Caco-2 (cell line): Measurements from ENCODE around the gene CCDC178. TPM values are rescaled to one million over a fixed set of nuclear protein-coding genes. Genes with fewer than 3 reads are reported as not detected.

Experiments used
- BruUV-seq: library from RNA; stranded (reverse); fragments of 400-500 nt; replicated peaks from 2 replicates; lab custom pipeline; 2021; lab: Mats Ljungman, UMichigan
- CTCF ChIA-PET: fragments of 300-600 bp; sonication (Branson Sonifier 250); formaldehyde crosslinking; loops from one replicate; lab custom pipeline; 2022; ENCODE audit warnings: antibody characterized with exemption; lab: Charles Lee
- POLR2A ChIA-PET: fragments of 300-600 bp; sonication (Branson Sonifier 250); formaldehyde crosslinking; loops from one replicate; lab custom pipeline; 2022; ENCODE audit warnings: antibody characterized with exemption; lab: Charles Lee
- DNase-seq, 2 experiments: peaks; one replicate each; pipeline versions ENCODE4 v3.0.0 to v3.0.0-alpha.2; 2020 to 2022
- H3K27me3 ChIP-seq: replicated peaks from 2 replicates; pipeline ENCODE4 v1.6.0; 2011; ENCODE audit warnings: low read length; ENCODE audit not compliant: control insufficient read depth, insufficient read depth
- H3K36me3 ChIP-seq: 2 replicates; pipeline ENCODE4 v1.5.1; 2011; ENCODE audit warnings: low read length; ENCODE audit not compliant: control insufficient read depth, insufficient read depth
- H3K4me1 ChIP-seq: fragments of 250-450 bp; sonication (Bioruptor Pico); 2 replicates; pipeline ENCODE4 v1.5.1; 2020; ENCODE audit warnings: mild to moderate bottlenecking
- H3K4me3 ChIP-seq: 2 replicates; pipeline ENCODE4 v1.5.1; 2011; ENCODE audit warnings: low read depth, mild to moderate bottlenecking, control low read depth, low read length
- H3K9me3 ChIP-seq: fragments of 250-450 bp; sonication (Bioruptor Pico); 2 replicates; pipeline ENCODE4 v1.5.1; 2020; ENCODE audit warnings: mild to moderate bottlenecking, moderate library complexity
- H3K27ac Mint-ChIP-seq: one replicate; pipeline ENCODE4 v1.8.0; 2022; ENCODE audit warnings: mixed read lengths; ENCODE audit not compliant: unreplicated experiment
- H3K27me3 Mint-ChIP-seq: one replicate; pipeline ENCODE4 v1.8.0; 2022; ENCODE audit warnings: mixed read lengths; ENCODE audit not compliant: insufficient read depth, unreplicated experiment
- H3K36me3 Mint-ChIP-seq: one replicate; pipeline ENCODE4 v1.8.0; 2022; ENCODE audit warnings: mild to moderate bottlenecking, mixed read lengths; ENCODE audit not compliant: insufficient read depth, unreplicated experiment
- H3K4me1 Mint-ChIP-seq: one replicate; pipeline ENCODE4 v1.8.0; 2022; ENCODE audit warnings: low read depth, mixed read lengths; ENCODE audit not compliant: unreplicated experiment
- H3K4me3 Mint-ChIP-seq: one replicate; pipeline ENCODE4 v1.8.0; 2022; ENCODE audit warnings: mild to moderate bottlenecking, moderate library complexity, mixed read lengths; ENCODE audit not compliant: unreplicated experiment
- H3K9me3 Mint-ChIP-seq: one replicate; pipeline ENCODE4 v1.8.0; 2022; ENCODE audit warnings: mixed read lengths; ENCODE audit not compliant: unreplicated experiment
- CTCF ChIP-seq, 2 experiments: fragments of 200-600 bp in 1 of 2; IDR thresholded peaks; 1 replicate in 1 of 2; 2 replicates in 1 of 2; pipeline versions ENCODE4 v1.5.1 to v1.8.0; 2011 to 2022; ENCODE audit warnings: antibody characterized with exemption in 1 of 2, control low read depth in 1 of 2, inconsistent platforms in 1 of 2, low read depth in 1 of 2, low read length in 1 of 2, mild to moderate bottlenecking in 1 of 2, moderate library complexity in 1 of 2; ENCODE audit not compliant: insufficient read depth in 1 of 2, severe bottlenecking in 1 of 2, unreplicated experiment in 1 of 2
- intact Hi-C: fragments of 100-400 bp; cut with micrococcal nuclease; formaldehyde crosslinking; loops from one replicate; pipeline ENCODE4 v1.10.0; 2022; ENCODE audit not compliant: unreplicated experiment
- total RNA-seq: library from RNA; stranded (reverse); gene quantifications from 2 replicates; pipeline ENCODE4 v1.2.3, GENCODE V29; 2022

Gene CCDC178
- total RNA-seq, 1 experiment from 2014 or later, result not detected

GRCh38 chr18:32998285-32998684, 442.2 kb downstream of the CCDC178 start:
- no peaks in the 10 kb centered on the region for H3K27me3 ChIP-seq
- no peaks in the 10 kb centered on the region for H3K27me3 Mint-ChIP-seq
- no TSS peak for BruUV-seq
- DNase-seq, result no peak
- ChIA-PET POLR2A (no interaction called here), CTCF (no interaction called here)
- no peak overlapping the region for H3K27ac Mint-ChIP-seq
- H3K4me1 ChIP-seq, result no peaks in the 10 kb centered on the region
- no peaks in the 10 kb centered on the region for H3K9me3 ChIP-seq
- H3K4me1 Mint-ChIP-seq, result no peaks in the 10 kb centered on the region
- no peak overlapping the region for H3K4me3 ChIP-seq
- H3K36me3 Mint-ChIP-seq, result no peaks in the 10 kb centered on the region
- TF ChIP-seq CTCF (IDR thresholded peaks at IDR 0.05; ENCODE audit: insufficient read depth in 1 of 2, low read depth in 1 of 2, low read length in 1 of 2, severe bottlenecking in 1 of 2, unreplicated experiment in 1 of 2), result no peak
- intact Hi-C loops, result no loop called here
- no peak overlapping the region for H3K4me3 Mint-ChIP-seq
- no peaks in the 10 kb centered on the region for H3K36me3 ChIP-seq
- H3K9me3 Mint-ChIP-seq, result no peaks in the 10 kb centered on the region

- no peak overlapping the region for H3K4me3 Mint-ChIP-seq
- POLR2A ChIA-PET, result no interaction called here
- H3K27me3 Mint-ChIP-seq, result no peaks in the 10 kb centered on the region
- TF ChIP-seq CTCF (IDR thresholded peaks at IDR 0.05; ENCODE audit: insufficient read depth in 1 of 2, low read depth in 1 of 2, low read length in 1 of 2, severe bottlenecking in 1 of 2, unreplicated experiment in 1 of 2), result no peak
- Histone ChIP-seq H3K4me1 (no peaks in the 10 kb centered on the region), H3K4me3 (no peak overlapping the region), H3K27me3 (no peaks in the 10 kb centered on the region), H3K9me3 (no peaks in the 10 kb centered on the region), H3K36me3 (no peaks in the 10 kb centered on the region)
- H3K36me3 Mint-ChIP-seq, result no peaks in the 10 kb centered on the region
- no peaks in the 10 kb centered on the region for H3K4me1 Mint-ChIP-seq
- no TSS peak for BruUV-seq
- intact Hi-C loops, result no loop called here
- H3K9me3 Mint-ChIP-seq, result no peaks in the 10 kb centered on the region
- CTCF ChIA-PET, result no interaction called here
- no peak overlapping the region for H3K27ac Mint-ChIP-seq
- no peak for DNase-seq
Measured at GRCh38 chr18:32983721-32984120, 456.8 kb downstream of the CCDC178 start.

DNA sequence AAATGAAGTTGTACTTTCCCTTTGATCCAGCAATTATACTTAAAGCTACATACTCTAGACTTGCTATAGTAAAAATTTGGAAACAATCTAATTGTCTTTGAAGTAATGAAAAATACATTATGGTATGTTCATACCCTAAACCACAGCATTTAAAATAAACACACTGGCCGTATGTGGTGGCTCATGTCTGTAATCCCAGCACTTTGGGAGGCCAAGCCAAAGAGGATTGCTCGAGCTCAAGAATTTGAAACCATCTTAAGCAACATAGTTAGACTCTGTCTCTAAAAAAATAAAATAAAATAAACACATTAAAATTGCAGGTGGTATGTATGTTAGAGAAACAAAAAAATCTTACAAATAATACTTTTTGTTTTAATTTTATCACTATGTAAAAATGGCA, 459.6 kb downstream of the CCDC178 start:
- ChIA-PET CTCF (no interaction called here), POLR2A (no interaction called here)
- no peaks in the 10 kb centered on the region for H3K4me1 ChIP-seq
- H3K9me3 ChIP-seq, result no peaks in the 10 kb centered on the region
- Mint-ChIP-seq H3K27me3 (no peaks in the 10 kb centered on the region), H3K4me3 (no peak overlapping the region), H3K36me3 (no peaks in the 10 kb centered on the region), H3K4me1 (no peaks in the 10 kb centered on the region), H3K27ac (no peak overlapping the region), H3K9me3 (no peaks in the 10 kb centered on the region)
- H3K36me3 ChIP-seq, result no peaks in the 10 kb centered on the region
- intact Hi-C loops, result no loop called here
- no TSS peak for BruUV-seq
- H3K4me3 ChIP-seq, result no peak overlapping the region
- no peak for DNase-seq
- H3K27me3 ChIP-seq, result no peaks in the 10 kb centered on the region
- TF ChIP-seq CTCF (IDR thresholded peaks at IDR 0.05; ENCODE audit: insufficient read depth in 1 of 2, low read depth in 1 of 2, low read length in 1 of 2, severe bottlenecking in 1 of 2, unreplicated experiment in 1 of 2), result no peak
